ENCODE data around the gene MRPL34.
A peak's percentile ranks its signal among the peaks of the same experiment; 100 is the strongest.
"Not testable (repeated sequence)": the region's sequence is repeated elsewhere in the genome, so short reads cannot be mapped to it uniquely, and the experiment has no call there.

The MRPL34 gene

GRCh38 chr19:17286263-17286662 lies 19.4 kb upstream of the MRPL34 start:
- no peak for DNase-seq

- no peak for DNase-seq
These were observed 18.9 kb upstream of the MRPL34 start for GRCh38 chr19:17286752-17287151.

DNA sequence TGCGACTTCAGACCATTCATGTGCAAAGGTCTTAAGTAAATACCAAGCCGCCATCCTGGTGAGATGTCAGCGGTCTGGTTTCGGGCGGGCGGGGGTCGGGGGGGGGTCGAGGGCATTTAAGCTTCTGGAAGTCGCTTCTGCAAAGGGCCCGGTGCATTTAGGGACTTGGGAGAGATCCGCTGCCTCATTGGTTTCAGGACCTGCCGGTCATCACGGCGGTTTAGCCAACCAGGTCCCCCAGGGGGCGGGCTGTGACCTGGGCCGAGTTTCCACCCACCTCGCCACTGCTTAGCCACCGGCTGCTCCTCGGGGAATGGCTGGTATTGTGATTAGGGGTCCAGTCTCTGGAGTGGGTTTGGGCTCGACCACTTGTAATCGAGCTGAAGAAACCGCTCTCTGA lies 16.2 kb upstream of the MRPL34 start:
- peak; percentile 25 for DNase-seq

DNA sequence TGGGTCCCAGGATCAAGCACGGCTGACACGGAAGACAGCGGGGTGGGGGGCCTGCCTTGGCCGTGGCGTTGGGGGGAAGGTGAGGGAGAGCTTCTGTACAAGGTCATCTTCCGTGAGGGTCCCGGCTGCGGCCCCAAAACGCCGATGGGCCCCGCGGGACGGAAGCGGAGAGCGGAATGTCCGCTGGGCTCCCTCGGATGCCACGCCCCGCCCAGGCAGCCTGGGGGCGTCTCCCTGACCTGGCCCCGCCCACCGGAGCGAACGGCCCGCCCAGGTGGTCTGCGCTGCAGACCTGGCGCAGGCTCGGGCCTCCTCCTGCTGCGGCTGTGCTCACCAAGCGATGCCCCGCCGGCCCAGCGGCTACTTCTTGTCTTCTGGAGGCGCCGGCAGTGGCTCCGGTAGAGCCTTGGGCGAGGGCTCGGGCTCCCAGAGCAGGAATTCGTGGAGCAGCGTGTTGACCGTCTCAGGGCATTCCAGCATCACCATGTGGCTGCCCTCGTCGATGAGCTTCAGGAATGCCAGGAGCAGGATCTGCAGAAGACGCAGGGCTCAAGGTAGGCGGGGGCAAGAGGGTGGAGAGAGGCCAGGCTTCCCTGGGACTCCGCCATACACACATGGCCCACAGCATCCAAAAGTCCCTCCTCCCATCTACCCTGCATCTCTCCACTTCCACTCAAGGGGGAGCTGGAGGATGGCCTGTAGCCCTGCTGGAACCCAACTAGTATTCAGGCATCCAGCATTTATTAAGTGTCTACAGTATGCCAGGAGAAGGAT lies 13.2 kb upstream of the MRPL34 start:
- DNase-seq: peak; percentile 62

- DNase-seq: no peak
These were observed 12.1 kb upstream of the MRPL34 start for GRCh38 chr19:17293605-17294004.

DNA sequence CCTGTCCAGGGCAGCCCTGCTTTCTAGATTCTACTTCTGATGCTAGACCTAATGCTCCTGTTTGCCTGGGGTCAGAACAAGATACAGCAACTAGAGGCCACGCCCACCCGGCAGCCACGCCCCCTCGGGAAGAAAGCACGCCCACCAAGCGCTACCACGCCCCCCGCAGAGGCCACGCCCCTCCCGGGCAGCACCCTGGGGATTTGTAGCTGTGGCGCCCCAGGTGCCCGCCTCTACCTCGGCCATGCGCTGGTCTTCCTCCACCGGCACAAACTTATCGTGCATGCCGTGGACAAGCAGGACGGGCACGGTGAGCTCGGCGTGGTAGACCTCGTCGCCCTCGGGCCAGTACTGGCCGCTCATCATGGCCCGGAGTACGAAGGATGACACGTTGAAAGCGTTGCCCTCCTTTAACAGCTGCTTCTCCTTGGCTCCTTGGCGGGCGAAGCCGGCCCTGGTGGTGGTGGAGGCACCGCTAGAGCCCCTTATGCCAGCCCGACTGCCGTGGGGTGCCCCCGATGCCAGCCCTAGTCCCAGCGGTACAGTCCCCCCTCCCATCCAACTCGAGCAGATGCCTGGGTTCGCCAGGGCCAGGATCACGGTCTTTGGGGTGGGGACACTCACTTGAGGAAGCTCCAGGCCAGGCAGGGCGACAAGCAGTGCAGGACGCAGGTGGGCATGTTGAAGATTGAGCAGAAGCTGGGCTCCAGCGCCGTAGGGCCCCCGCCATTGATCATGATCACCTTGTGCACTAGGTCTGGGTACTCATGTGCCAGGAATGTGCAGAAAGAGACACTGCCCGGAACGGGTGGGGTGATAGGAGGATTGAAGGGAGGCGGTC lies 11.4 kb upstream of the MRPL34 start:
- DNase-seq: peak; percentile 24

- DNase-seq: not testable (repeated sequence)
These were observed 10.1 kb upstream of the MRPL34 start for GRCh38 chr19:17295551-17295950.

DNA sequence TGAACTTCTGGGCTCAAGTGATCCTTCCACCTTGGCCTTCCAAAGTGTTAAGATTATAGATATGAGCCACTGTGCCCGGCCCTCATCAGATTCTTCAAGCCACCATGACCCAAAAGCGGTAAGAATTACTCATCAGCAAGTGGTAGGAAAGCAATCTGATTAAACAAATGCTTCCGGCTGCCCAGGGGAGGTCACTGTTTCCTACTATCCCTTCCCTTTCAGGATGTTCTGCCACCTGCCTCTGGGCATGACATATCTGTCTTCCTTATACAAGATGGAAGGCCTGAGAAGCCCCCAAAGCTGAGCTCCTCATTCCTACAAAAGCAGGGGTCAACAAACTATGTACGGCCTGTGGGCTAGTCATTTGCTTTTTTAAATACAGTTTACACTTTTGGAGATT lies 9.4 kb upstream of the MRPL34 start:
- DNase-seq: no peak

DNA sequence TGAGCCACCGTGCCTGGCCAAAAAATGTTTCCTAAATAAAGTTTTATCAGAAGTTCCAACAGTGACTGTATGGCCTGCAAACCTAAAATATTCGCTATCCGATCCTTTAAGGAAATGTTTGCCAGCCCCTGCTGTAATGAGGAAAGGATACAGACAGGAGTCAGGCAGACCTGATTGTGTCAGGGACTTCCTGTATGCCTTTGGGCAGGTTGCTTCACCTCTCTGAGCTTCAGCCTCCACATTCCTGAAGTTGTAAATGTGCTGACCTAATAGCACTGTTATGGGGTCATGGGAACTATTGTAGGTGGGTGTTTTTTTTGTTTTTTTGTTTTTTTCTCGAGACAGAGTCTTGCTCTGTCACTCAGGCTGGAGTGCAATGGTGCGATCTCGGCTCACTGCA lies 8.7 kb upstream of the MRPL34 start:
- no peak for DNase-seq

GRCh38 chr19:17300992-17301619 lies 4.6 kb upstream of the MRPL34 start:
- no peak for DNase-seq

DNA sequence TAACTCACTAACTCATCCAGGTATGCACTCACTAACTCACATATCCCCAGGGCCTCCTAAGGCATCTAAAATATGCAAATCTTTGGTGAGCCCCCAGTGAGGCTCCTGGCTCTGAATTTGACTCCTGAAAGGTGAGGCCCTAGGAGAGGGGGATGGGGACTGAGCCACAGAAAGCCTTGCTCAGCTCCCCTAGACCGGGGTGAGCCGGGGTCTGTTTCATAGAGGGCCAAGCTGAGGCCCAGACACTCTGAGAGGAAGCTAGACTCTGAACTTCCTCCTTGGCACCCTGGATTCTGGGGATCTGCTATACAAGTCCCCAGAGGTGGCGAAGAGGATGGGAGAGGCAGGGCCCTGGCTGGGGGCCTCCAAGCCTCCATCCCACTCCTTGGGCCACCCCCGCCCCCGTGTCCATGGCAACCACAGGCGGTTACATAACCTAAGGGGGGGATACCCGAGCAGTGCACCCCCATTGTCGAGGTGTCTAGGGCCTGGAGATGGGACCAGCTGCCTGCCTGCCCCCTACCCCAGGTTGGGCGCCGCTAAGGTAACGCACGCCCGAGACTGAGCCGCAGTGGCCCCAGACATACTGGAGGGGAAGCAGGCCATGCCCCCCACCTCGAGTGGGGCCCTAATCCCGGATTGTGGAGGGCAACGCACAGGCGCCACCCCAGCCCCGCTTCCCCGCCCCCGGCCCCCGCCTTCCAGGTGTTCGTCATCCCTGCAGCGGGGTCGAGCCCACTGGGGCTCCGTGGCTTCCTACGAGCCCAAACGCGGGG lies 3.1 kb upstream of the MRPL34 start:
- no peak for DNase-seq

GRCh38 chr19:17303167-17303939 lies 2.3 kb upstream of the MRPL34 start, which contains the start of gene ABHD8:
TSS of gene ABHD8 (minus strand) at chr19:17303425. CDS start at chr19:17301616, 1,809 bp downstream.
- peak; percentile 92 for DNase-seq

GRCh38 chr19:17303940-17304267 lies 1.8 kb upstream of the MRPL34 start:
- DNase-seq: no peak

GRCh38 chr19:17304386-17305215 lies 1.1 kb upstream of the MRPL34 start:
- no peak for DNase-seq

GRCh38 chr19:17305216-17305516 lies 506 bp upstream of the MRPL34 start:
- no peak for DNase-seq

- DNase-seq: no peak
These were observed 628 bp downstream of the MRPL34 start for GRCh38 chr19:17306285-17306714.

DNA sequence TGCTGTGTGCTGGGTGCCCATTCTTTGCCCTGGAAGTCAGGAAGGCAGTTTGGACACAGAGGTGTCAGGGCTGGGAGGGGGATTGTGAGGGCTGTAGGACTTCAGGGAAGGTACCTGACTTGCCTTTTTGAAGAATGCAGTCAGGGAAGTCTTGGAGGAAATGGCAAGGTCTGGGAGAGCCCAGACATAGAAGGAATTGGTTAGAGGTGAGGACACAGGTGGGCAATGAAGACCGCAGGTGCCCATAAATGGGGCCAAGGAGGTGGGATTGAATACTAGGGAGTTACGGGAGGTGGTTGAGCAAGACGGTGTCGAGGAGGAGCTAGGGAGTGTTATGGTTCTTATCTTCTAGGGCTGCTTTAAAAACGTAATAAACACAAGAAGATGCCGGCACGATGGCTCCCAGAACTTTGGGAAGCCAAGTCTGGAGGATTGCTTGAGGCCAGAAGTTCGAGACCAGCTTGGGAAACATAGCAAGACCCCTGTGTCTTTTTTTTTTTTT lies 2.3 kb downstream of the MRPL34 start:
- DNase-seq: no peak

DNA sequence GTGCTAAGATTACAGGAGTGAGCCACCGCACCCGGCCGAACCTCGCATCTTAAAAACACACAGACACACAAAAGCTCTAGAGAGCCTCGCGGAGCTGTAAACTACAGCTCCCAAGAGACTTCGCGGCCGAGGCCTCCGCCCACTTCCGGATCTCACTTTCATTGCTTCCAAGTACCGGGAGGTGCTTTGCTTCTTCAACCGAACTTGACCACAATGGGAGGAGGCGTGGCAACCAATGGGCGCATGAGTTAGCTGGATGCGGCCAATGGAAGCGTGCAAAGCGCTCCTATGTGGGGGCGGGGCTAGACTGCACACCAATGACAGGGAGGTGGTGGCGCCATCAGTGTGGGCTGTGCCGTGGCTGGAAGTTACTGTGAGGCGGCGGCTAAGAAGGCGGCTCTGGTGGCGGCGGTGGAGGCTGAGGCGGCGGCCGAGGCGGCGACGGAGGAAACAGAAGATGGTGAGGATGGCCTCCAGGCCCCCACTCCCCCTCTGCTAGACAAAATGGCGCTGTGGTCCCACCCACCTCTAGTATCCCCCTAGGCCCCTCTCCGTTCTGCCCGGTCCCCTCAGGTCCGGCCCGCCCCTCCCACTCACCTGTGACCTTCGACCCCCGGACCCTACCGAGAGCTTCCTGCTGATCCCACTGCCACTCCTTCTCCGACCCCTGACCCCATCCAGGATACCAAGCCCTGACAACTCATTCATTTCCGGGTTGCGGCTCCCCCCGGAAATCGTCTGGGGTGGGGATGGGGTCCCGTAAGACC lies 3.7 kb downstream of the MRPL34 start, which contains the start of gene DDA1:
Gene DDA1, plus strand, starts transcription at position 366 of the 767 bp plus-strand sequence. Its CDS starts 92 bp downstream, at position 458.
- DNase-seq: peak; percentile 100

- no peak for DNase-seq
These were observed 4.3 kb downstream of the MRPL34 start for GRCh38 chr19:17309965-17310461.

Data from stimulated activated naive CD4-positive, alpha-beta T cell treated with Interleukin-2 at 50 U/mL for 16 hours (primary cell).